Measurements from ENCODE around the gene TTLL5.

GRCh38 chr14:75886636-75887348, 225.7 kb downstream of the TTLL5 start:
- TF ChIP-seq BACH2 (CRISPR knock-in tag; IDR thresholded peaks at IDR 0.05; ENCODE audit: borderline replicate concordance), result no peak
- TF ChIP-seq ZNF565 (CRISPR knock-in tag; conservative IDR thresholded peaks at IDR 0.05; ENCODE audit: low read depth), result no peak
- TF ChIP-seq CSDC2 (CRISPR knock-in tag; IDR thresholded peaks at IDR 0.05), result no peak
- no peak for TF ChIP-seq PATZ1 (CRISPR knock-in tag; IDR thresholded peaks at IDR 0.05; ENCODE audit: borderline replicate concordance)
- TF ChIP-seq ZFP3 (CRISPR knock-in tag; IDR thresholded peaks at IDR 0.05), result no peak
- no peak for TF ChIP-seq ZFP30 (CRISPR knock-in tag; IDR thresholded peaks at IDR 0.05)

Data from SK-N-SH treated with all-trans-retinoic acid at 6 μM for 48 hours (cell line).